Neural progenitor cell (in vitro differentiated cells): ENCODE measurements around the gene DPYSL5. TPM values are rescaled to one million over a fixed set of nuclear protein-coding genes. Genes with fewer than 3 reads are reported as not detected.

Experiments used
- DNase-seq: peaks from one replicate; pipeline ENCODE4 v3.0.0-alpha.2; 2016; ENCODE audit warnings: low spot score
- H2AFZ ChIP-seq: fragments of 200-600 bp; sonication (generic); replicated peaks from 2 replicates; pipeline ENCODE4 v1.6.1; 2016; ENCODE audit warnings: antibody characterized with exemption
- H3F3A ChIP-seq: fragments of 200-600 bp; sonication (generic); 2 replicates; pipeline ENCODE4 v1.6.1; 2016; ENCODE audit warnings: antibody characterized with exemption, low read depth
- H3K27ac ChIP-seq: fragments of 200-600 bp; sonication (generic); 2 replicates; pipeline ENCODE4 v1.5.1; 2016; ENCODE audit warnings: mild to moderate bottlenecking
- H3K27me3 ChIP-seq: fragments of 200-600 bp; sonication (generic); 2 replicates; pipeline ENCODE4 v1.6.1; 2016; ENCODE audit warnings: mild to moderate bottlenecking, moderate library complexity
- H3K36me3 ChIP-seq: fragments of 200-600 bp; sonication (generic); 2 replicates; pipeline ENCODE4 v1.5.1; 2016
- H3K4me1 ChIP-seq: fragments of 200-600 bp; sonication (generic); 2 replicates; pipeline ENCODE4 v1.6.1; 2016; ENCODE audit warnings: mixed run types
- H3K4me2 ChIP-seq: fragments of 200-600 bp; sonication (generic); 2 replicates; pipeline ENCODE4 v1.6.1; 2016
- H3K4me3 ChIP-seq: fragments of 200-600 bp; sonication (generic); 2 replicates; pipeline ENCODE4 v1.5.1; 2016
- H3K79me2 ChIP-seq: fragments of 200-600 bp; sonication (generic); 2 replicates; pipeline ENCODE4 v1.6.1; 2016; ENCODE audit warnings: low read depth
- H3K9ac ChIP-seq: fragments of 200-600 bp; sonication (generic); 2 replicates; pipeline ENCODE4 v1.6.1; 2016
- H3K9me3 ChIP-seq: fragments of 200-600 bp; sonication (generic); 2 replicates; pipeline ENCODE4 v1.5.1; 2016; ENCODE audit warnings: low read depth
- H4K20me1 ChIP-seq: fragments of 200-600 bp; sonication (generic); 2 replicates; pipeline ENCODE4 v1.6.1; 2016; ENCODE audit warnings: low read depth
- H3K27ac Mint-ChIP-seq: 3 replicates; pipeline ENCODE4 v1.8.0; 2021; ENCODE audit warnings: mixed read lengths
- H3K27me3 Mint-ChIP-seq: 2 replicates; pipeline ENCODE4 v1.8.0; 2022; ENCODE audit warnings: low read depth, mild to moderate bottlenecking, inconsistent platforms, moderate library complexity, mixed read lengths; ENCODE audit not compliant: insufficient read depth
- H3K36me3 Mint-ChIP-seq: 3 replicates; pipeline ENCODE4 v1.8.0; 2021; ENCODE audit warnings: mixed read lengths
- H3K4me1 Mint-ChIP-seq: 3 replicates; pipeline ENCODE4 v1.8.0; 2021; ENCODE audit warnings: mixed read lengths
- H3K4me3 Mint-ChIP-seq: 3 replicates; pipeline ENCODE4 v1.8.0; 2021; ENCODE audit warnings: mild to moderate bottlenecking, moderate library complexity, mixed read lengths
- H3K9me3 Mint-ChIP-seq: 3 replicates; pipeline ENCODE4 v1.8.0; 2020; ENCODE audit warnings: mixed read lengths
- CTCF ChIP-seq: fragments of 200-600 bp; sonication (generic); IDR thresholded peaks from 2 replicates; pipeline ENCODE4 v1.5.1; 2017; ENCODE audit warnings: antibody characterized with exemption, mild to moderate bottlenecking
- EZH2 ChIP-seq: fragments of 200-600 bp; sonication (generic); IDR thresholded peaks from 2 replicates; pipeline ENCODE4 v1.6.1; 2017; ENCODE audit warnings: antibody characterized with exemption, mild to moderate bottlenecking, moderate library complexity
- EZH2phosphoT487 ChIP-seq: fragments of 200-600 bp; sonication (generic); IDR thresholded peaks from 2 replicates; pipeline ENCODE4 v1.6.1; 2017; ENCODE audit warnings: antibody characterized with exemption
- total RNA-seq: library from RNA; depleted of rRNA; stranded (reverse); fragments of >200 nt; gene quantifications from 2 replicates; pipeline ENCODE4 v1.2.3, GENCODE V29; 2015; ENCODE audit warnings: low replicate concordance

Gene DPYSL5
- total RNA-seq, 1 donor from 2014 or later: 46.3 TPM

- H2AFZ ChIP-seq: no peak overlapping the region
- Mint-ChIP-seq H3K4me1 (peaks cover 25% of the 10 kb centered on the region), H3K27me3 (peaks cover 8% of the 10 kb centered on the region), H3K36me3 (peaks cover 19% of the 10 kb centered on the region), H3K27ac (peak overlapping the region; percentile 7), H3K9me3 (no peaks in the 10 kb centered on the region), H3K4me3 (no peak overlapping the region)
- H3K4me1 ChIP-seq: peaks cover 11% of the 10 kb centered on the region
- DNase-seq: no peak
- no peaks in the 10 kb centered on the region for H3K79me2 ChIP-seq
- no peaks in the 10 kb centered on the region for H3K36me3 ChIP-seq
- no peaks in the 10 kb centered on the region for H3K9me3 ChIP-seq
- no peak overlapping the region for H3K4me2 ChIP-seq
- no peak overlapping the region for H3K27ac ChIP-seq
- H3K4me3 ChIP-seq: no peak overlapping the region
- no peaks in the 10 kb centered on the region for H3K27me3 ChIP-seq
- no peak overlapping the region for H3K9ac ChIP-seq
- no peak for TF ChIP-seq EZH2phosphoT487
- TF ChIP-seq CTCF: no peak
- TF ChIP-seq EZH2: no peak
- H4K20me1 ChIP-seq: peaks cover 7% of the 10 kb centered on the region
- peaks cover 10% of the 10 kb centered on the region for H3F3A ChIP-seq
Observed at GRCh38 chr2:26805241-26805676, 42.7 kb upstream of the DPYSL5 start.

- Histone ChIP-seq H3K27me3 (no peaks in the 10 kb centered on the region), H3K9me3 (no peaks in the 10 kb centered on the region), H2AFZ (no peak overlapping the region), H3K4me3 (no peak overlapping the region), H3K27ac (no peak overlapping the region), H3K79me2 (no peaks in the 10 kb centered on the region), H3K36me3 (no peaks in the 10 kb centered on the region), H3K9ac (no peak overlapping the region), H3F3A (no peaks in the 10 kb centered on the region), H3K4me2 (peak overlapping the region; percentile 59), H4K20me1 (no peaks in the 10 kb centered on the region), H3K4me1 (peaks cover 23% of the 10 kb centered on the region)
- Mint-ChIP-seq H3K4me3 (peak overlapping the region; percentile 64), H3K9me3 (no peaks in the 10 kb centered on the region), H3K4me1 (peaks cover 51% of the 10 kb centered on the region), H3K36me3 (peaks cover 7% of the 10 kb centered on the region), H3K27me3 (peaks cover 6% of the 10 kb centered on the region), H3K27ac (peak overlapping the region; percentile 86)
- DNase-seq: peak; percentile 54
- TF ChIP-seq EZH2phosphoT487 (no peak), EZH2 (no peak), CTCF (no peak)
Observed at GRCh38 chr2:26807788-26808460, 40.0 kb upstream of the DPYSL5 start.

GRCh38 chr2:26809211-26809610 is 38.7 kb upstream of the DPYSL5 start:
- Histone ChIP-seq H3K27me3 (no peaks in the 10 kb centered on the region), H3K79me2 (no peaks in the 10 kb centered on the region), H3K4me3 (no peak overlapping the region), H2AFZ (no peak overlapping the region), H3K4me1 (peaks cover 23% of the 10 kb centered on the region), H3F3A (no peaks in the 10 kb centered on the region), H3K4me2 (no peak overlapping the region), H4K20me1 (no peaks in the 10 kb centered on the region), H3K36me3 (no peaks in the 10 kb centered on the region), H3K27ac (no peak overlapping the region), H3K9ac (no peak overlapping the region), H3K9me3 (no peaks in the 10 kb centered on the region)
- H3K27me3 Mint-ChIP-seq: peaks cover 6% of the 10 kb centered on the region
- peak overlapping the region; percentile 72 for H3K27ac Mint-ChIP-seq
- H3K4me3 Mint-ChIP-seq: peak overlapping the region; percentile 63
- H3K4me1 Mint-ChIP-seq: peaks cover 56% of the 10 kb centered on the region
- H3K9me3 Mint-ChIP-seq: peaks cover 3% of the 10 kb centered on the region
- H3K36me3 Mint-ChIP-seq: peaks cover 7% of the 10 kb centered on the region
- no peak for TF ChIP-seq EZH2
- no peak for TF ChIP-seq CTCF
- no peak for TF ChIP-seq EZH2phosphoT487
- no peak for DNase-seq
